Pulmonary artery endothelial cell (primary cell): Measurements from ENCODE around the gene HNRNPL. TPM values are rescaled to one million over a fixed set of nuclear protein-coding genes. Genes with fewer than 3 reads are reported as not detected.
"Not testable (repeated sequence)": the region's sequence is repeated elsewhere in the genome, so short reads cannot be mapped to it uniquely, and the experiment has no call there.

ENCODE experiments used
- DNase-seq: peaks from one replicate; pipeline ENCODE4 v3.0.0-alpha.2; 2011; ENCODE audit warnings: low read depth, low spot score
- total RNA-seq: library from RNA; depleted of rRNA; stranded (reverse); fragments of >200 nt; gene quantifications from 2 replicates; pipeline ENCODE4 v1.2.3, GENCODE V29; 2014

The HNRNPL gene
- total RNA-seq = 400 and 489 TPM in 2 replicates

GRCh38 chr19:38849860-38850435 lies at the start of gene HNRNPL:
HNRNPL (minus strand) TSS chr19:38849986; CDS start chr19:38849966, 20 bp downstream.
- peak; percentile 100 for DNase-seq

DNA sequence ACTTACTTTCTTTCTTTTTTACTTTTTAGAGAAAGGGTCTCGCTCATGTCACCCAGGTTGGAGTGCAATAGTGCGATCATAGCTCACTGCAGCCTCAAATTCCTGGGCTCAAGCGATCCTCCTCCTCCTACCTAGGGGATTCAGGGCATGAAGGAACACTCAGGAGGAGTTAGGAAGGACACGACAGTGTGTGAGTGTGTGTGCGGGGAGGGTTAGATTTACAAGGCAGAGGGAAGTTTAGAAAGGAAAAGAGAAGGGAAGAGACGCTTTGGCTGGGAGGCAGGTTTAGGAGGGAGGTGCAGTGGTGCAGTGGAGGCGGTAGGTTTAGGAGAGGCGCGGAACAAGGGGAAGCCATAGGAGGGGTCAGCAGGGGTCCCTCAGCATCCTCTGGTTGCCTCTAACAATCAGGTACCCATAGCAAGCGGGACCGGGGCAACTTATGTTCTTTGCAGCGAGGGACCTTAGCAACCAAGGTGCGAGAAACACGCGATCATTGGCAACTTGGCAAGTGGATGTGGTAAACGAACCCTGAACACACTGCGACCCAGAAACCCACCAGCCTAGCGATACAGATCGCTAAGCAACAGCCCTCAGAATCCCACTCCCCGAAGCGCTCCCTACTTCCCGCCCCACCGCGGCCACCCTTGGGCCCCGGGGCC lies 49.1 kb upstream of the HNRNPL start:
- no peak for DNase-seq

- no peak for DNase-seq
These were observed 45.2 kb upstream of the HNRNPL start for GRCh38 chr19:38894968-38895367.

- DNase-seq = no peak
These were observed 43.6 kb upstream of the HNRNPL start for GRCh38 chr19:38893341-38893771.

- no peak for DNase-seq
These were observed 43.1 kb upstream of the HNRNPL start for GRCh38 chr19:38892841-38893240.

GRCh38 chr19:38891771-38892170 lies 42.0 kb upstream of the HNRNPL start:
- DNase-seq = no peak

DNA sequence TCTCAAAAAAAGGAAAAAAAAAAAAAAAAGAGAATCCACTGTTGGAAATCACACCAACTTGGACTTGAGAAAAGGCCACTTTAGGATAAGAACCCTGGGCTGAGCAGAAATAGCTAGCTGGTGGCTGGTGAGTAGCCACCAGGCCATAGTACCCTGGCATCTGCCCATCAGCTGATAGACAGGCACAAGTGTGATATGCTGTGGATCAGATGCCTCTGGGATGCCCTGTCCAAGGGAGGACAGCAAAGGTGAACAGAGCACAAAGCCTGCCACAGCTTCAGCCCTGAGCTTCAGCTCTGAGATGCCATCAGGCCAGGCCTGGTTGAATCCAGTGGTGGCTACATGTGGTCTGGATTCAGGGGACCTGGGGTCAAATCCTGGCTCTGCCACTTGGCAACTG lies 40.9 kb upstream of the HNRNPL start:
- DNase-seq = no peak

DNA sequence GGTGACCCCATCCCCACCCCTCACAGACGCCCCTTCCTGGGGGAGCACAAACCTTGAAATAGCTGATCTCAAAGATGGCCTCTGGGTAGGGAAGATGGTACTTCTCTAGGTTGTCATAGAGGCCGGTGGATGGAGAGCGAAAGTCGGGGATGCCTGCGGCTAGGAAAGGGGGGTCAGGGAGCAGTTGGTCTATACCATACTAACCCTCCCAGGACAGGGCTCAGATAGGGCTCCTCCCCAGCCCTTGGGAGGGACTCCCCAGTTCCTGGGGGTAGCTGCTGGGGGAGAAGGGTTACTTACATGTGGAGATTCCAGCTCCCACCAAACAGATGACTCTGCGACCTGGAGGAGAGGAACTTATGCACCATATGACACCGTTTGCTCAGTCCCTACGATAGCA lies 40.0 kb upstream of the HNRNPL start:
- DNase-seq = no peak

DNA sequence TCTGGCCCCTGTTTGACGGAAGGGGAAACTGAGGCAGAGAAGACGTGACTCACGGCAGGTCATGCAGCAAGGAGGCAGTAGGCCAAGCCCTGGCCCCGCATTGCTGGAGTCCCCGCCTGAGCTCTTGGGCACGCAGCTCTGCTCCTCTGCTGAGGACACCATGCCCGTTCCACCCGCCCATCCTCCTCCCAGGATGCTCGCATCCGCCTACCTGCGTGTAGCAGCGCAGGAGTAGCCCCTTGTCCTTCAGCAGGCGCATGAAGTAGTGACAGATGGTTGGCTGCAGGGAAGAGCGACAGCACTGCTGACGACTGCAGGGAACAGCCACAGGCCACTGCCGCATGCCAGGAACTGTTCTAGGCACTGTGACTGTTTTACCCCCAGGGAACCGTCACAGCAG lies 39.1 kb upstream of the HNRNPL start:
- DNase-seq = no peak

- not testable (repeated sequence) for DNase-seq
These were observed 34.9 kb upstream of the HNRNPL start for GRCh38 chr19:38884691-38885090.

- no peak for DNase-seq
These were observed 33.5 kb upstream of the HNRNPL start for GRCh38 chr19:38883286-38883685.

GRCh38 chr19:38880882-38881609 lies 31.3 kb upstream of the HNRNPL start:
- no peak for DNase-seq

- DNase-seq = no peak
These were observed 30.5 kb upstream of the HNRNPL start for GRCh38 chr19:38880076-38880881.

GRCh38 chr19:38879400-38879751 lies 29.6 kb upstream of the HNRNPL start:
- no peak for DNase-seq

- no peak for DNase-seq
These were observed 29.0 kb upstream of the HNRNPL start for GRCh38 chr19:38878575-38879399.

GRCh38 chr19:38877781-38878574 lies 28.2 kb upstream of the HNRNPL start, which contains the start of gene RINL:
RINL (minus strand) TSS chr19:38878275; CDS start chr19:38876742, 1,533 bp downstream.
- DNase-seq = no peak

GRCh38 chr19:38875656-38876395 lies 26.0 kb upstream of the HNRNPL start:
- DNase-seq = no peak

GRCh38 chr19:38873400-38873799 lies 23.6 kb upstream of the HNRNPL start:
- DNase-seq = not testable (repeated sequence)

DNA sequence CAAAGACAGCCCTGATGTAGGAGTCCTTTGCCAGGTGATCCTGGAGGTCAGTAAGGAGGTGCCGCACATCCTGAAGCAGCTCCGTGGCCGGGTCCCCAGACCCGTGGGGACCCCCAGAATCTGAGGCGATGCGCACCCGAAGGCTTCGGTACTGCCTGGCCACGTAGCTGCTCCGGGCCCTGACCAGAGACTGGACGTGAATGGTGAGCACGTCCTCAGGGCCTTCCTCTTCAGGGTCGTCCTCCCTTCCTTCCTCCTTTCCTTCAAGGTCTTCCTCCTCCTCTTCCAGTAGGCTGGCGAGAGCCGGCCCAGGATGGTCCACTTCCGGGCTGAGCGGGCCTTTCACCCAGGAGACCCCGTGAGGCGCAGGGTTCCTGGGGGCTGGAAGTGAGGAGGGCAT lies 20.8 kb upstream of the HNRNPL start:
- DNase-seq = no peak
